SJSA1 (cell line): ENCODE results near the gene C1orf141. TPM values are rescaled to one million over a fixed set of nuclear protein-coding genes. Genes with fewer than 3 reads are reported as not detected.
"Not testable (repeated sequence)": the region's sequence is repeated elsewhere in the genome, so short reads cannot be mapped to it uniquely, and the experiment has no call there.

Source experiments
- DNase-seq, 2 experiments: peaks; one replicate each; pipeline ENCODE4 v3.0.0-alpha.2; 2015 to 2020; ENCODE audit warnings: low spot score in 2 of 2, low read depth in 1 of 2
- H3K27ac ChIP-seq: fragments of 250-450 bp; sonication (Bioruptor Pico); 2 replicates; pipeline ENCODE4 v1.5.1; 2020; ENCODE audit warnings: mild to moderate bottlenecking, moderate library complexity
- H3K27me3 ChIP-seq: fragments of 250-450 bp; sonication (Bioruptor Pico); replicated peaks from 2 replicates; pipeline ENCODE4 v1.5.1; 2020; ENCODE audit warnings: mild to moderate bottlenecking, moderate library complexity
- H3K36me3 ChIP-seq: fragments of 250-450 bp; sonication (Bioruptor Pico); 2 replicates; pipeline ENCODE4 v1.5.1; 2020; ENCODE audit warnings: mild to moderate bottlenecking
- H3K4me1 ChIP-seq: fragments of 250-450 bp; sonication (Bioruptor Pico); replicated peaks from 2 replicates; pipeline ENCODE4 v1.6.1; 2021; ENCODE audit warnings: mild to moderate bottlenecking
- H3K4me3 ChIP-seq: fragments of 250-450 bp; sonication (Bioruptor Pico); 2 replicates; pipeline ENCODE4 v1.5.1; 2020; ENCODE audit warnings: mild to moderate bottlenecking
- H3K9me3 ChIP-seq: fragments of 250-450 bp; sonication (Bioruptor Pico); replicated peaks from 2 replicates; pipeline ENCODE4 v1.5.1; 2020; ENCODE audit warnings: mild to moderate bottlenecking
- total RNA-seq: library from RNA; depleted of rRNA; stranded (reverse); fragments of >200 nt; shearing (Covaris generic); gene quantifications from 2 replicates; pipeline ENCODE4 v1.2.3, GENCODE V29; 2014

C1orf141 gene
- total RNA-seq, 1 experiment from 2014 or later, result not detected

- H3K4me3 ChIP-seq, result no peak overlapping the region
- no peaks in the 10 kb centered on the region for H3K36me3 ChIP-seq
- H3K27me3 ChIP-seq, result 0 out of 2 replicates have a peak, but pooled peaks cover 6% of the 10 kb centered on the region
- H3K27ac ChIP-seq, result no peak overlapping the region
- H3K4me1 ChIP-seq, result no peaks in the 10 kb centered on the region
- H3K9me3 ChIP-seq, result no peaks in the 10 kb centered on the region
- DNase-seq, result no peak
These were observed 23.6 kb upstream of the C1orf141 start for GRCh38 chr1:67158401-67158800.

- Histone ChIP-seq H3K9me3 (no peaks in the 10 kb centered on the region), H3K27me3 (0 out of 2 replicates have a peak, but pooled peaks cover 6% of the 10 kb centered on the region), H3K27ac (no peak overlapping the region), H3K4me3 (no peak overlapping the region), H3K36me3 (no peaks in the 10 kb centered on the region), H3K4me1 (0 out of 2 replicates have a peak, but pooled peaks cover 5% of the 10 kb centered on the region)
- DNase-seq, result no peak
These were observed 16.2 kb upstream of the C1orf141 start for GRCh38 chr1:67150931-67151330.

- Histone ChIP-seq H3K36me3 (no peaks in the 10 kb centered on the region), H3K27ac (no peak overlapping the region), H3K4me3 (no peak overlapping the region), H3K4me1 (0 out of 2 replicates have a peak, but pooled peaks cover 5% of the 10 kb centered on the region), H3K27me3 (0 out of 2 replicates have a peak, but pooled peaks cover under 1% of the 10 kb centered on the region), H3K9me3 (no peaks in the 10 kb centered on the region)
- DNase-seq, result peak; percentile 44 to 55
These were observed 14.5 kb upstream of the C1orf141 start for GRCh38 chr1:67149179-67149770.

GRCh38 chr1:67148516-67149178 is 13.9 kb upstream of the C1orf141 start:
- DNase-seq, result no peak
- no peaks in the 10 kb centered on the region for H3K9me3 ChIP-seq
- H3K27ac ChIP-seq, result no peak overlapping the region
- peaks cover 2% of the 10 kb centered on the region; the same call in 1 of the 2 replicates for H3K27me3 ChIP-seq
- no peaks in the 10 kb centered on the region for H3K36me3 ChIP-seq
- H3K4me3 ChIP-seq, result no peak overlapping the region
- 0 out of 2 replicates have a peak, but pooled peaks cover 5% of the 10 kb centered on the region for H3K4me1 ChIP-seq

- H3K27me3 ChIP-seq, H3K9me3 ChIP-seq, DNase-seq, H3K4me1 ChIP-seq, H3K4me3 ChIP-seq, H3K36me3 ChIP-seq, H3K27ac ChIP-seq: not testable (repeated sequence)
These were observed 13.2 kb upstream of the C1orf141 start for GRCh38 chr1:67147973-67148372.

- Histone ChIP-seq H3K27ac (no peak overlapping the region), H3K36me3 (no peaks in the 10 kb centered on the region), H3K4me1 (0 out of 2 replicates have a peak, but pooled peaks cover 5% of the 10 kb centered on the region), H3K27me3 (peaks cover 2% of the 10 kb centered on the region; the same call in 1 of the 2 replicates), H3K4me3 (no peak overlapping the region), H3K9me3 (no peaks in the 10 kb centered on the region)
- DNase-seq, result no peak
These were observed 11.8 kb upstream of the C1orf141 start for GRCh38 chr1:67146539-67146938.

- Histone ChIP-seq H3K27ac (no peak overlapping the region), H3K4me1 (0 out of 2 replicates have a peak, but pooled peaks cover 5% of the 10 kb centered on the region), H3K4me3 (no peak overlapping the region), H3K27me3 (peaks cover 2% of the 10 kb centered on the region; the same call in 1 of the 2 replicates), H3K36me3 (no peaks in the 10 kb centered on the region), H3K9me3 (no peaks in the 10 kb centered on the region)
- no peak for DNase-seq
These were observed 11.3 kb upstream of the C1orf141 start for GRCh38 chr1:67146101-67146500.

- Histone ChIP-seq H3K9me3 (no peaks in the 10 kb centered on the region), H3K4me1 (0 out of 2 replicates have a peak, but pooled peaks cover 5% of the 10 kb centered on the region), H3K4me3 (no peak overlapping the region), H3K27ac (no peak overlapping the region), H3K36me3 (no peaks in the 10 kb centered on the region), H3K27me3 (peaks cover 6% of the 10 kb centered on the region; the same call in 1 of the 2 replicates)
- DNase-seq, result no peak
These were observed 9.9 kb upstream of the C1orf141 start for GRCh38 chr1:67144696-67145095.

GRCh38 chr1:67143966-67144365 is 9.2 kb upstream of the C1orf141 start:
- H3K4me3 ChIP-seq, result no peak overlapping the region
- DNase-seq, result no peak

GRCh38 chr1:67142931-67143330 is 8.2 kb upstream of the C1orf141 start:
- Histone ChIP-seq H3K4me1 (no peaks in the 10 kb centered on the region), H3K9me3 (no peaks in the 10 kb centered on the region), H3K36me3 (no peaks in the 10 kb centered on the region), H3K4me3 (no peak overlapping the region), H3K27ac (no peak overlapping the region), H3K27me3 (peaks cover 6% of the 10 kb centered on the region; the same call in 1 of the 2 replicates)
- DNase-seq, result no peak

More at GRCh38 chr1:67143966-67144365, 9.2 kb upstream of the C1orf141 start:
- Histone ChIP-seq H3K27me3 (peaks cover 6% of the 10 kb centered on the region; the same call in 1 of the 2 replicates), H3K9me3 (no peaks in the 10 kb centered on the region), H3K36me3 (no peaks in the 10 kb centered on the region), H3K4me1 (0 out of 2 replicates have a peak, but pooled peaks cover 5% of the 10 kb centered on the region), H3K27ac (no peak overlapping the region)

- not testable (repeated sequence) for H3K4me1 ChIP-seq, H3K4me3 ChIP-seq, H3K27me3 ChIP-seq, H3K27ac ChIP-seq, H3K36me3 ChIP-seq, DNase-seq, H3K9me3 ChIP-seq
These were observed 7.1 kb upstream of the C1orf141 start for GRCh38 chr1:67141832-67142231.

- no peak for DNase-seq
- H3K9me3 ChIP-seq, result no peaks in the 10 kb centered on the region
- H3K36me3 ChIP-seq, result no peaks in the 10 kb centered on the region
- no peak overlapping the region for H3K27ac ChIP-seq
- H3K27me3 ChIP-seq, result peaks cover 6% of the 10 kb centered on the region; the same call in 1 of the 2 replicates
- no peak overlapping the region for H3K4me3 ChIP-seq
- no peaks in the 10 kb centered on the region for H3K4me1 ChIP-seq
These were observed 5.7 kb upstream of the C1orf141 start for GRCh38 chr1:67140460-67140859.

GRCh38 chr1:67138813-67139499 is 4.2 kb upstream of the C1orf141 start:
- no peak for DNase-seq
- Histone ChIP-seq H3K36me3 (no peaks in the 10 kb centered on the region), H3K27ac (no peak overlapping the region), H3K27me3 (peaks cover 4% of the 10 kb centered on the region; the same call in 1 of the 2 replicates), H3K4me3 (no peak overlapping the region), H3K9me3 (no peaks in the 10 kb centered on the region), H3K4me1 (no peaks in the 10 kb centered on the region)
